ENCODE measurements around the gene FAM168B. TPM values are rescaled to one million over a fixed set of nuclear protein-coding genes. Genes with fewer than 3 reads are reported as not detected.
A peak's percentile ranks its signal among the peaks of the same experiment; 100 is the strongest.

FAM168B gene
- total and polyA plus RNA-seq, 3 experiments from 2014 or later, result 40.4 to 97.6 (median 93.1) TPM

DNA sequence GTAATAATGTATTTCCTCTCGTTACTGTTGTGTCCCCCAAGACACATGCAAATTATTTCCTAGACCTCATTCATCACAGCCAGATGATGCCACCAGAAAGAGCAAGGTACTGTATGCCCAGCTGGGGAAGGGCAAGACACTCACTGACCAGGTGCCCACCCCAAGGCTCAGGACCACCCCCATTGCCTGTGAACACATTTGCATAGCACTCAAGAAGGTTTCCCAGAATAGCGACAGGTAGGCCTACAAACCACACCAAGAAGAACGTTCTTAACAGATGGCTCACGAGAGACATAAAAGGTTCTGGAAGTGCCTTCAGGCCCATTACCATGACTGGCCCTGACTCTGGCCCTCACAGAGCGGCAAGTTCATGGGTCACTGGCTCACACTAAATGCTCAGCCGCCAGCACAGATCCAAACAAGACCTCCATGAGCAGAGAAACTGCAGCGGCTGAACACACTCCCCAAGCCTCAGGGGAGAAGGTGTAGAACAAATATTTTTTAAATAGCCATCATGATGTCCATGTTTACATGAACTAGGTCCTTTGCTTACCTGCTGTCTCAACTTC is 44.0 kb downstream of the FAM168B start:
- DNase-seq, result no peak
- Mint-ChIP-seq H3K27me3 (no peaks in the 10 kb centered on the region), H3K4me3 (no peak overlapping the region), H3K27ac (no peak overlapping the region), H3K36me3 (peaks cover 8 to 72% (median 13%) of the 10 kb centered on the region in 3 donors), H3K4me1 (peaks cover 0 to 4% (median 0%) of the 10 kb centered on the region in 3 donors), H3K9me3 (peaks cover 0 to 3% (median 0%) of the 10 kb centered on the region in 5 donors)
- Histone ChIP-seq H3K4me3 (ENCODE audit: low read length) (no peak overlapping the region), H3K27me3 (ENCODE audit: insufficient read depth, low read length, poor library complexity, severe bottlenecking) (no peaks in the 10 kb centered on the region), H3K4me1 (ENCODE audit: insufficient read depth, low read length) (no peaks in the 10 kb centered on the region), H3K27ac (ENCODE audit: low read depth, low read length) (no peak overlapping the region), H3K9me3 (ENCODE audit: low read length) (no peaks in the 10 kb centered on the region), H3K36me3 (ENCODE audit: insufficient read depth, low read length) (peaks cover 42% of the 10 kb centered on the region)
- ChIA-PET POLR2A (no interaction called here), CTCF (no interaction called here)

DNA sequence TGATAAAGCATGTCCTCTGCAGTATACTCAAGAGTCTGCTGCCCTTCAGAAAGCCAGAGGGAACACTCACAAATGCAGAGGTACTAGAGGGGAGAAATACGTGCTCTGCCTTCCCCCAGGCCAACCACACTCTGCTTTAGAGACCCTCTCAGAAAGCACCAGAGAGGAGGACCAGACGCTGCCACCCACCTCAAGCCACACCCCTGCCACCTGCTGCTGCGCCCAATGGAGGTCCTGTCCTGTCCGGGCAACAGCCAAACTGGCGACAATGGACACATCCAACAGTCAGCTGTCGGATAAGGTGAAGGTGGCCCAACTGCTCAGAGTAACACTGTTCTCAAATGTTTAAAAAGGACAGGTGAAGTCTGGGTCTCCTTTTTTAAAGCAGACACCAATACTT is 44.6 kb downstream of the FAM168B start:
- Mint-ChIP-seq H3K27me3 (no peaks in the 10 kb centered on the region), H3K4me3 (no peak overlapping the region), H3K9me3 (peaks cover 0 to 3% (median 0%) of the 10 kb centered on the region in 5 donors), H3K4me1 (peaks cover 0 to 5% (median 4%) of the 10 kb centered on the region in 3 donors), H3K36me3 (peaks cover 8 to 71% (median 13%) of the 10 kb centered on the region in 3 donors), H3K27ac (peak overlapping the region in 1 of 8 donors; percentile 84)
- Histone ChIP-seq H3K9me3 (ENCODE audit: low read length) (no peaks in the 10 kb centered on the region), H3K36me3 (ENCODE audit: insufficient read depth, low read length) (peaks cover 41% of the 10 kb centered on the region), H3K4me1 (ENCODE audit: insufficient read depth, low read length) (no peaks in the 10 kb centered on the region), H3K4me3 (ENCODE audit: low read length) (no peak overlapping the region), H3K27me3 (ENCODE audit: insufficient read depth, low read length, poor library complexity, severe bottlenecking) (no peaks in the 10 kb centered on the region), H3K27ac (ENCODE audit: low read depth, low read length) (no peak overlapping the region)
- POLR2A ChIA-PET, result no interaction called here
- CTCF ChIA-PET, result no interaction called here
- DNase-seq, result no peak

DNA sequence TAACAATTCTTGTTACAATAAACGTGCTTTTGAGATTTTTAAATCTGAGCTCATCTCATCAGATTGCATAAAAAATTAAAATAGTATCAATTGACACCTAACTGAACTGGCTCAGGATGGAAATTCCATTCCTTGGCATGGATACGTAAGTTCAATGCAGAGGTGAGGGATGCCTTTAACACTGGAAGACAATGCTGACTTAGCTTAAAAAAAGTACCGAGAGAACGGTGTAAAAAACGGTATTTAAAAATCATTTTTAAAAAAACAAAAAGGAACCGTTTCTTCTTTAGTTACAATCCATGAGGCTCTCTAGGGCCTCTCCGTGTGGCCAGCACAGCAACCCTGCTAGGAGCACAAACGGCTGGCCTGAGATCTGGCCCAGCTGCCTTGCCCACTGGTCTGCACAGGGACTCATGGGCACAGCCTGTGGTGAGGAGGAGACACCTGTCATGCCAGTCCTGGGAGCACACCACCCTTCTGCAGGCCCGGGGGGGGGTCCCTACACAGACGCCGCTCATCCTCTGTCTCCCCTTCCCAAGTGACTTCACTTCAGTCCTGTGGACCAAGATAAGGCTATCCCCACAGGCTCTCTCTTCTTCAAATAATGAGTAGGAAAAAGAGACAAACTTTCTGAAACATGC is 45.2 kb downstream of the FAM168B start:
- Histone ChIP-seq H3K27ac (ENCODE audit: low read depth, low read length) (no peak overlapping the region), H3K9me3 (ENCODE audit: low read length) (no peaks in the 10 kb centered on the region), H3K36me3 (ENCODE audit: insufficient read depth, low read length) (peaks cover 35% of the 10 kb centered on the region), H3K4me3 (ENCODE audit: low read length) (no peak overlapping the region), H3K27me3 (ENCODE audit: insufficient read depth, low read length, poor library complexity, severe bottlenecking) (no peaks in the 10 kb centered on the region), H3K4me1 (ENCODE audit: insufficient read depth, low read length) (no peaks in the 10 kb centered on the region)
- H3K27ac Mint-ChIP-seq, result peak overlapping the region in 2 of 8 donors; percentile 46 to 84
- ChIA-PET CTCF (no interaction called here), POLR2A (no interaction called here)
- H3K4me3 Mint-ChIP-seq, result no peak overlapping the region
- peaks cover 8 to 65% (median 13%) of the 10 kb centered on the region in 3 donors for H3K36me3 Mint-ChIP-seq
- no peak for DNase-seq
- H3K9me3 Mint-ChIP-seq, result peaks cover 0 to 3% (median 0%) of the 10 kb centered on the region in 5 donors
- H3K4me1 Mint-ChIP-seq, result peaks cover 0 to 5% (median under 1%) of the 10 kb centered on the region in 3 donors
- H3K27me3 Mint-ChIP-seq, result no peaks in the 10 kb centered on the region

DNA sequence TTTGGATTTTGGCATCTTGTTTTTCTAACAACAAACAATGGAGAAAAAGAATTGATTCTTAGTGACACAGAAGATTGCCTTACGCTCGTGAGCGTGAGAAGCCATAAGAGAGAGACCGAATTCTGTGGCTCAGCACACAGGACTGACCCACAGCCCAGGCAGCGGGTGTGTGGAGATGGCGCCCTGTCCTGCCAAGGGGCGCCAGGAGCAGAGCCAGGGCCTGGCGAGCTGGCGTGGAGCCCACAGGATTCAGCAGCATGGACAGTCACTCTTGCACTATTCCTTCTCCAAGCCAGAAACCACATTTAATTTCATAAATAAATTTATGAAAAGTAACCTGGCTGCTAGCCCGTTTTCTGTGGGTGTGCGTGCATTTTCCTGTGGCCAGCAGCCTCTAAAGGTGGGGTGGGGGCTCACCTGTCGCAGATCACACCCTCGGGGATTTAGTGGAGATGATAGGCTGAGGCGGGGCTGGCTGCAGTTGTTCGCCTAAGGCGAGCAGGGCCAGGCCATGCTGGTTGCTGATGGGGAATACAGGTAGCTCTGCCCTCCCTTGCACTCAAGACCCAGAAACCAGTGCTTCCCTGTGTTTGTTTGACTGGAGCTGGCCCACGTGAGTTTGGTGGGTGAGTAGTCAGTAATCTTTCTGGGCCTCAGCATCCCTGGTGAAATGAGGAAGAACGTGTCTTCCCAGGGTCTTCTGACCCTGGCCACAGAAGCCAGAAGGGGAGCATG is 46.2 kb downstream of the FAM168B start:
- Histone ChIP-seq H3K27me3 (ENCODE audit: insufficient read depth, low read length, poor library complexity, severe bottlenecking) (no peaks in the 10 kb centered on the region), H3K9me3 (ENCODE audit: low read length) (no peaks in the 10 kb centered on the region), H3K4me3 (ENCODE audit: low read length) (no peak overlapping the region), H3K36me3 (ENCODE audit: insufficient read depth, low read length) (peaks cover 26% of the 10 kb centered on the region), H3K4me1 (ENCODE audit: insufficient read depth, low read length) (peaks cover 7% of the 10 kb centered on the region), H3K27ac (ENCODE audit: low read depth, low read length) (no peak overlapping the region)
- DNase-seq, result no peak
- Mint-ChIP-seq H3K4me1 (peaks cover 4 to 13% (median 6%) of the 10 kb centered on the region in 3 donors), H3K9me3 (peaks cover 0 to 3% (median 0%) of the 10 kb centered on the region in 5 donors), H3K36me3 (peaks cover 7 to 55% (median 13%) of the 10 kb centered on the region in 3 donors), H3K27ac (peak overlapping the region in 3 of 8 donors; percentile 23 to 54 (median 24)), H3K27me3 (no peaks in the 10 kb centered on the region), H3K4me3 (no peak overlapping the region)
- CTCF ChIA-PET, result no interaction called here
- POLR2A ChIA-PET, result no interaction called here

DNA sequence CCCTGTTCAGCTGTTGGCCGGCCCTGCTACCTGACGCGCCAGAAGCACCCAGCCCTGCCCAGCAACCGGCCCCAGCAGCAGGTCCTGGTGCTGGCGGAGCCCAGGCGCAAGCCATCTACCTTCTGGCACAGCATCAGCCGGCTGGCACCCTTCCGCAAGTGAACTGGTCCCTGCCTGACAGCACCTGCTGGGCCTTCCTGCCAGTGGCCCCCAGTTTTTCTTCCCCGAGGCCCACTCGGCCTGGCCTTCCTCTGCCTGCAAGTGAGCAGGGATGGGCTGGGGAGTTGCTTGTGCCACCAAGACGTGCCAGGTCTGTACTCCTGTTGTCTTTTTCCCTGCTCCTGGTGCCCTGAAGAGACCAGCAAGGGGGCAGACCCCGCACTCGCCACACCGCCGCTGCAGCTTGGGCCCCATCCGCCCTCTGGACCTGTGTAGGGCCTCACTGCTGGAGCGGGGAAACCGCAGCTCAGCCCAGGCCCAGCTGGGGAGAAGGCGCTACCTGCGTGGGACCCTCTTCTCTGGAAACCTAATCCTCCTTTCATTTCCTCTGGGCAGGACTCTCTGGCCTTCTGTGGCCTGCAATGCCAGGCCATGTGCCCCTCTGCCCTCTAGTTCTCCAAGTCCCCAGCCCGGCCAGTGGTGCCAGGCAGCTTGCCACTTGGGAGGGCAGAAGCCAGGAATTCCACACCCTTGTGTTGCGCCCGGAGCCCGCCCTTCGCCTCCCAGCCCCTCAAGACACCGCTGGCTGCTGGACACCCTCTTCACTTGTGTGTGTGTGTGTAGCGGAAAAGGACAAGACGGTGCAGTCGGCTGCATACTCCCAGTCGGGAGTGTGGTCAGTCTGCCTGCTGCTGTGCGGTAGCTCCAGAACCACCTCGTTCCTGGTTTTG is 47.0 kb downstream of the FAM168B start:
- Histone ChIP-seq H3K4me1 (ENCODE audit: insufficient read depth, low read length) (peaks cover 15% of the 10 kb centered on the region), H3K27me3 (ENCODE audit: insufficient read depth, low read length, poor library complexity, severe bottlenecking) (no peaks in the 10 kb centered on the region), H3K36me3 (ENCODE audit: insufficient read depth, low read length) (peaks cover 18% of the 10 kb centered on the region), H3K9me3 (ENCODE audit: low read length) (no peaks in the 10 kb centered on the region), H3K4me3 (ENCODE audit: low read length) (no peak overlapping the region), H3K27ac (ENCODE audit: low read depth, low read length) (no peak overlapping the region)
- no peaks in the 10 kb centered on the region for H3K27me3 Mint-ChIP-seq
- H3K4me3 Mint-ChIP-seq, result no peak overlapping the region
- CTCF ChIA-PET, result no interaction called here
- POLR2A ChIA-PET, result no interaction called here
- H3K36me3 Mint-ChIP-seq, result peaks cover 0 to 47% (median 6%) of the 10 kb centered on the region in 3 donors
- no peaks in the 10 kb centered on the region for H3K9me3 Mint-ChIP-seq
- no peak for DNase-seq
- H3K27ac Mint-ChIP-seq, result peak overlapping the region in 2 of 8 donors; percentile 23 to 51
- H3K4me1 Mint-ChIP-seq, result peaks cover 12 to 21% (median 14%) of the 10 kb centered on the region in 3 donors

DNA sequence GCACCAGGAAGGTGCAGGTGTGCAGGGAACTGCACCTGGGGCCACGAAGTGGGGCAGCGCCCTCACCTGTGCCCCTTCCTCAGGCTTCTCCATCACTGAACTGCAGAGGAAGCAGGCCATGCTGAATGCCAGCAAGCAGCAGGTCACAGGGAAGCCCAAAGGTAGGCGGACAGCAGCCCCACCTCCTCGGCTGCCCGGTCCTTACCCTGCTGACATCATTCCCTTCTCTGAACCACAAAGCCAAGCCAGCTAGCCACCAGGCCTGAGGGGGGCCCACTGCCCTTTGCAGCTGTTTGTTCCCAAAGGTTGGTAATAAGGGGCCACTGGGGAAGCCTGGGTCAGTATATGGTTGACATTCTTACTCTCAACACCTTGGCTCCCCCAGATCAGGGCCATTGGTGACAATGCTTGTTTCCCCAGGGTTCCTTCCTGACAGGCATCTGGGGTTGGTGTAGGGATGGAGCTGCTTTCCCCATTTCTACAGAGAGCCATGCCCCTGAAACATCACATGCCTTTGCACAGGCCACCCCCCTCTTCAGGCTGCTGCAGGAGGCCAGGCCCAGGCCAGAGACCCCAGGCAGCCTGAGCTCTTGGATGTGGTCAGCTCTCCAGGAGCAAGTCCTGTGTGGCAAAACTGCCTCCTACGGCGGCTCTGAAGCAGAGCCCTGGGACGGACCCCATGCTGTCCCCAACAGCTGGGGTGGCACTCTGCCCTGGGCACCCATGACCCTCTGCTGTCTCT is 47.8 kb downstream of the FAM168B start:
- Mint-ChIP-seq H3K27ac (peak overlapping the region in 1 of 8 donors; percentile 3), H3K36me3 (peaks cover 0 to 39% (median 6%) of the 10 kb centered on the region in 3 donors), H3K27me3 (no peaks in the 10 kb centered on the region), H3K4me3 (no peak overlapping the region), H3K9me3 (no peaks in the 10 kb centered on the region), H3K4me1 (peaks cover 20 to 29% (median 21%) of the 10 kb centered on the region in 3 donors)
- ChIA-PET CTCF (no interaction called here), POLR2A (no interaction called here)
- Histone ChIP-seq H3K4me1 (ENCODE audit: insufficient read depth, low read length) (peaks cover 24% of the 10 kb centered on the region), H3K4me3 (ENCODE audit: low read length) (no peak overlapping the region), H3K27ac (ENCODE audit: low read depth, low read length) (no peak overlapping the region), H3K27me3 (ENCODE audit: insufficient read depth, low read length, poor library complexity, severe bottlenecking) (no peaks in the 10 kb centered on the region), H3K9me3 (ENCODE audit: low read length) (no peaks in the 10 kb centered on the region), H3K36me3 (ENCODE audit: insufficient read depth, low read length) (peaks cover 13% of the 10 kb centered on the region)
- DNase-seq, result no peak

DNA sequence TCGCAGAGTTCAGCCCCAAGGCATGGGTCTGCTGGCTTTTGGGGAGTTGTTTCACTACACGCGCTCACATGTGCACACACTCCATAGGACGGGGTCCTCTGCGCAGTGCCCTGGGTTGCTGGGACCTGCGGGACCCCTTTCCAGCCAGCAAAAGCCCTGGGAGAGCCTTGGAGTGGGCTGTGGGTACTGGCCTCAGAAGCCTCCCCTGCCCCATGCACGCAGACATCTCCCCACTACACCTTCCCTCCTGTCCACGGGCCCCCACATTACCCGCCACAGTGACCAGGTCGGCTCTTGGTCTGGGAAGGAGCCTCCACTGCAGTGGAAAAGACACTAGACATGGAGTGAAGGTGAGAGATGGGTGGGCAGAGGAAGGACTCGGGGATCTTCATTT is 48.5 kb downstream of the FAM168B start:
- Histone ChIP-seq H3K27ac (ENCODE audit: low read depth, low read length) (no peak overlapping the region), H3K27me3 (ENCODE audit: insufficient read depth, low read length, poor library complexity, severe bottlenecking) (no peaks in the 10 kb centered on the region), H3K4me1 (ENCODE audit: insufficient read depth, low read length) (peaks cover 27% of the 10 kb centered on the region), H3K4me3 (ENCODE audit: low read length) (no peak overlapping the region), H3K36me3 (ENCODE audit: insufficient read depth, low read length) (peaks cover 6% of the 10 kb centered on the region), H3K9me3 (ENCODE audit: low read length) (no peaks in the 10 kb centered on the region)
- no peak for DNase-seq
- CTCF ChIA-PET, result no interaction called here
- Mint-ChIP-seq H3K4me3 (no peak overlapping the region), H3K4me1 (peaks cover 21 to 34% (median 22%) of the 10 kb centered on the region in 3 donors), H3K27ac (no peak overlapping the region), H3K27me3 (no peaks in the 10 kb centered on the region), H3K36me3 (peaks cover 0 to 33% (median 4%) of the 10 kb centered on the region in 3 donors), H3K9me3 (no peaks in the 10 kb centered on the region)
- POLR2A ChIA-PET, result no interaction called here

Data from CD8-positive, alpha-beta memory T cell (primary cell).